AG10803 (cell line): ENCODE measurements around the gene ZBP1.

Experiments used
- DNase-seq: peaks from one replicate; pipeline ENCODE4 v3.0.0; 2010; ENCODE audit warnings: low read depth
- H3K4me3 ChIP-seq: 2 replicates; pipeline ENCODE4 v1.5.1; 2011; ENCODE audit warnings: mild to moderate bottlenecking, low read length, control low read depth
- CTCF ChIP-seq: conservative IDR thresholded peaks from 2 replicates; pipeline ENCODE4 v1.5.1; 2011; ENCODE audit warnings: mild to moderate bottlenecking, low read length, control low read depth, inconsistent platforms

The ZBP1 gene

GRCh38 chr20:57653910-57654309 lies 33.7 kb upstream of the ZBP1 start:
- no peak overlapping the region for H3K4me3 ChIP-seq
- DNase-seq = no peak
- TF ChIP-seq CTCF = no peak

GRCh38 chr20:57653546-57653900 lies 33.3 kb upstream of the ZBP1 start:
- TF ChIP-seq CTCF = no peak
- no peak for DNase-seq
- no peak overlapping the region for H3K4me3 ChIP-seq

- DNase-seq = no peak
These were observed 32.6 kb upstream of the ZBP1 start for GRCh38 chr20:57652606-57653545.

GRCh38 chr20:57651881-57652605 lies 31.8 kb upstream of the ZBP1 start:
- no peak for TF ChIP-seq CTCF
- no peak for DNase-seq
- no peak overlapping the region for H3K4me3 ChIP-seq

More at GRCh38 chr20:57652606-57653545, 32.6 kb upstream of the ZBP1 start:
- no peak overlapping the region for H3K4me3 ChIP-seq
- no peak for TF ChIP-seq CTCF

GRCh38 chr20:57650756-57651483 lies 30.7 kb upstream of the ZBP1 start:
- TF ChIP-seq CTCF = no peak
- DNase-seq = no peak
- no peak overlapping the region for H3K4me3 ChIP-seq

- DNase-seq = no peak
- TF ChIP-seq CTCF = no peak
- no peak overlapping the region for H3K4me3 ChIP-seq
These were observed 30.0 kb upstream of the ZBP1 start for GRCh38 chr20:57650266-57650665.
